Astrocyte of the cerebellum (primary cell): ENCODE data around the gene BIN1.

ENCODE experiments used
- DNase-seq: peaks from one replicate; pipeline ENCODE4 v3.0.0-alpha.2; 2011; ENCODE audit warnings: low read depth
- H3K4me3 ChIP-seq: 2 replicates; pipeline ENCODE4 v1.5.1; 2011; ENCODE audit warnings: mild to moderate bottlenecking, low read depth, low read length, moderate library complexity
- in situ Hi-C: cut with HindIII; loops from 2 replicates; pipeline ENCODE4 v1.10.0; 2017; ENCODE audit warnings: low sequenced_read_pairs
- TF ChIP-seq, protein P1 (sequence below): IDR thresholded peaks from 2 replicates; pipeline ENCODE4 v1.5.1; 2012; ENCODE audit warnings: low read length, low read depth, moderate library complexity, mild to moderate bottlenecking; ENCODE audit errors: missing control alignments

The BIN1 gene, protein sequence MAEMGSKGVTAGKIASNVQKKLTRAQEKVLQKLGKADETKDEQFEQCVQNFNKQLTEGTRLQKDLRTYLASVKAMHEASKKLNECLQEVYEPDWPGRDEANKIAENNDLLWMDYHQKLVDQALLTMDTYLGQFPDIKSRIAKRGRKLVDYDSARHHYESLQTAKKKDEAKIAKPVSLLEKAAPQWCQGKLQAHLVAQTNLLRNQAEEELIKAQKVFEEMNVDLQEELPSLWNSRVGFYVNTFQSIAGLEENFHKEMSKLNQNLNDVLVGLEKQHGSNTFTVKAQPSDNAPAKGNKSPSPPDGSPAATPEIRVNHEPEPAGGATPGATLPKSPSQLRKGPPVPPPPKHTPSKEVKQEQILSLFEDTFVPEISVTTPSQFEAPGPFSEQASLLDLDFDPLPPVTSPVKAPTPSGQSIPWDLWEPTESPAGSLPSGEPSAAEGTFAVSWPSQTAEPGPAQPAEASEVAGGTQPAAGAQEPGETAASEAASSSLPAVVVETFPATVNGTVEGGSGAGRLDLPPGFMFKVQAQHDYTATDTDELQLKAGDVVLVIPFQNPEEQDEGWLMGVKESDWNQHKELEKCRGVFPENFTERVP

DNA sequence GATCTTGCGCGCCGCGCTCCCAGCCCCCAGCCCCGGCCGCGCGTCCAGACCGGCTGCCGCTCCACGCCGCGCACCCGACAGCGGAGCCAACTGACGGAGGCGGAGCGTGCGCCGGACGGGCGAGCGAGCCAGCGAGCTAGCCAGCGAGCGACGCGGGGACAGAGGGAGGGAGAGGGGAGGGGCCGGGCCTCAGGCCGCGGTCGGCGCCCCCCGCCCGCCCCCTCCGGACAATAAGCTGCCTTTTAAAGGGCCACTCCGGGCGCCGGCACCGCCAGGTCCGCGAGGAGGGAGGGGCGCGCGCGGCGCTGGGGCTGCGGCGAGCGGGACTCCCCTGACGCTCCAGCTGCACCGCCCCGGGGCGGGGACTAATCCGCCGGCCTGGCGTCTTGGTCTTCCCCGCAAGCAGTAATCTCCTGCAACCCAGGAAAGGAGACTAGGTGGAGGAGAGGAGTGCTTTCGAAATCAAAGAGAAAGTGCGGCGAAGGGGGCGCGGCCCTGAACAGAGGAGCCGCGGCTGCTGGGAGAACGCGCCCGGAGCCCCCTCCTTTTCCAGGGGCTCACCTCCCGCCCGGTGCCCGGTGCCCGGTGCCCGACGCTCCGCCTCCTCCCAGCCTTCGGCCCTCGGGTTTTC lies at the start of gene BIN1:
BIN1 (minus strand) TSS at position 164 of the 631 bp plus-strand sequence. CDS start 211 bp downstream, outside the sequence.
- H3K4me3 ChIP-seq, result peak within 1 kb of the TSS; percentile 82
- peak; percentile 70 for DNase-seq
- in situ Hi-C loops, result no loop called here
- TF ChIP-seq, protein P1, sequence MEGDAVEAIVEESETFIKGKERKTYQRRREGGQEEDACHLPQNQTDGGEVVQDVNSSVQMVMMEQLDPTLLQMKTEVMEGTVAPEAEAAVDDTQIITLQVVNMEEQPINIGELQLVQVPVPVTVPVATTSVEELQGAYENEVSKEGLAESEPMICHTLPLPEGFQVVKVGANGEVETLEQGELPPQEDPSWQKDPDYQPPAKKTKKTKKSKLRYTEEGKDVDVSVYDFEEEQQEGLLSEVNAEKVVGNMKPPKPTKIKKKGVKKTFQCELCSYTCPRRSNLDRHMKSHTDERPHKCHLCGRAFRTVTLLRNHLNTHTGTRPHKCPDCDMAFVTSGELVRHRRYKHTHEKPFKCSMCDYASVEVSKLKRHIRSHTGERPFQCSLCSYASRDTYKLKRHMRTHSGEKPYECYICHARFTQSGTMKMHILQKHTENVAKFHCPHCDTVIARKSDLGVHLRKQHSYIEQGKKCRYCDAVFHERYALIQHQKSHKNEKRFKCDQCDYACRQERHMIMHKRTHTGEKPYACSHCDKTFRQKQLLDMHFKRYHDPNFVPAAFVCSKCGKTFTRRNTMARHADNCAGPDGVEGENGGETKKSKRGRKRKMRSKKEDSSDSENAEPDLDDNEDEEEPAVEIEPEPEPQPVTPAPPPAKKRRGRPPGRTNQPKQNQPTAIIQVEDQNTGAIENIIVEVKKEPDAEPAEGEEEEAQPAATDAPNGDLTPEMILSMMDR, result no peak

DNA sequence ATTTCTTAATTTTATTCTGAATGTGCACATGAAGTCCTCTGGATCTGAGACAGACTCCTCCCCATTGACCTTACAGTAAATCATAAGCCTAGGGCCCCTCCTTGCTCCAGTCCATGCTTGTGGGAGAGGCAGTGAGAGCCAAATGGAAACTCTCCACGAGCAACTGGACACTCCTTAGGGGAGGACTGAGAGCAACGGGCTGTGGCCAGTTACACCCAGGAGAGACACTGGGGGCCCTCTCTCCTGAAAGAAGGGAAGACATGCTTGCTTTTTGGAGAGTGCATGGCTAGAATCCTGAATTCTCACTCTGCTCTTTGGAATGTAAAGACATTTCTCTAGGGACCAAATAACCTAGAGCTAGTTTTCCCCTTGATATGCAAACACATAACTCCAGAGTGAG lies 49.0 kb upstream of the BIN1 start:
- TF ChIP-seq, protein P1, result no peak
- DNase-seq, result no peak
- no peak overlapping the region for H3K4me3 ChIP-seq
- in situ Hi-C loops, result no loop called here

DNA sequence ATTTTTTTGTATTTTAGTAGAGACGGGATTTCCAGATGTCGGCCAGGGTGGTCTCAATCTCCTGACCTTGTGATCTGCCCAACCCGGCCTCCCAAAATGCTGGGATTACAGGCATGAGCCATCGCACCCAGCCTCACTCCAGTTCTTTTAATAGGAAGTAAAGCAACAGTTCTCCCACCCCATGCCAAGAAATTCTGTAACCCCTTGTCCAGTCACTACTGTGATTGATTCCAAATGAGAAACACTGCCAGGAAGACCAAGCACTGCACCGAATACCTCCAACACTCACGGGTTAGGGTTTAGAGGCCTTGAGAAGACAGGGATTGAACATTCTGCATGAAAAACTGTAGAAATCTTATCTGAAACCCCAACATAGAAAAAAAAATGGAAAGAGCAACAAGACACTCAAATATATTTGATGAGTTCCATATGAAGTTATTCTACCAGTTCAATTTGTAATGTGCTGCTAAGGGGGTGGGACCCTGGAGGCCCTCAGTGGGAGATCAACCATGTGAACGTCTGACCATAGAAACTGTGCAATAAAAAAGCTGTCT lies 48.2 kb upstream of the BIN1 start:
- in situ Hi-C loops, result no loop called here
- TF ChIP-seq, protein P1, result no peak
- peak; percentile 63 for DNase-seq

DNA sequence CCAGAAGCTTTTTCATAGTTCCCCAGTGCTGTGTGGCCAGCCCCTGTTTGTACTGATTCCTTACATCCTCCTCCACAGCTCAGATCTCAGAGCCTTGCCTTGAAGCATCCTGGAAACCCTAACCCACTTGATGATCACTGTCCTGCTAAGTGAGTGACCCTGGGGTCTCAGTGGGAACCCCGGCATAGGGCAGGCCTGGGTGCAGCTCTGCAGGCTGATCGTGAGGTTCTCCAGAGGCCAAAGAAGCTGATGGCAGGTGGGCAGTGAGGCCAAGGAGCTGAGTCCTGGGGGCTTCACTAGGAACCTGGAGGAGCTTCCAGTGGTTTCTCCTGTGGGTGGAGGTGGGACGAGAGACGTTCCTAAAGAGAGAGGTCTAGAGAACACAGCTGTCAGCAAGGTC lies 47.4 kb upstream of the BIN1 start:
- DNase-seq, result no peak
- TF ChIP-seq, protein P1, result no peak
- in situ Hi-C loops, result loop anchor here (5.0 kb wide), 1 partner anchor 57 kb away; no protein-coding TSS in a partner anchor
- no peak overlapping the region for H3K4me3 ChIP-seq

More for the DNA sequence above, 48.2 kb upstream of the BIN1 start:
- no peak overlapping the region for H3K4me3 ChIP-seq

DNA sequence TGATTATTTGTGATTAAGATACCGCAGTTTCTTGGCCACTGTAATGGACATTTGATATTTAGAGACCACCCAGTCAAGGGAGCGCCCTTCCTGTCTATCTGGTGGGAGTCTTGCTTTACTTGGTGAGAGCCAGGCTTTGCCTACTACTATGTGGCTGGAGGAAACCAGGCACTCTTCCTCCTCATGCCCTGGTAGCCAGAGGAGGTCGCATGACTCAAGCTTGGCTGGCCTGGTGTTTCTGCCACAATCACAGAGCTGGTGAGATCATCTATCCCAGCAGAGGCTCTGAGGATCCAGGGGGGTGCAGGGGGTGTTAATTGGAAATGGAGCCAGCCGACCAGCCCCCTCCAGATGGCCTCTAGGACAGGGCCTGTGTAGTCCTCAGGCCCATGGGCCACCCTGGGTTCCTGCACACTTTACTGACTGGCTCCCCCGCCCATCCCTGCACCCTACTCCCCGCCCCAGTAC lies 46.8 kb upstream of the BIN1 start:
- in situ Hi-C loops, result loop anchor here (5.0 kb wide), 1 partner anchor 56 kb away; no protein-coding TSS in a partner anchor
- DNase-seq, result peak; percentile 63
- H3K4me3 ChIP-seq, result no peak overlapping the region
- TF ChIP-seq, protein P1, result no peak

DNA sequence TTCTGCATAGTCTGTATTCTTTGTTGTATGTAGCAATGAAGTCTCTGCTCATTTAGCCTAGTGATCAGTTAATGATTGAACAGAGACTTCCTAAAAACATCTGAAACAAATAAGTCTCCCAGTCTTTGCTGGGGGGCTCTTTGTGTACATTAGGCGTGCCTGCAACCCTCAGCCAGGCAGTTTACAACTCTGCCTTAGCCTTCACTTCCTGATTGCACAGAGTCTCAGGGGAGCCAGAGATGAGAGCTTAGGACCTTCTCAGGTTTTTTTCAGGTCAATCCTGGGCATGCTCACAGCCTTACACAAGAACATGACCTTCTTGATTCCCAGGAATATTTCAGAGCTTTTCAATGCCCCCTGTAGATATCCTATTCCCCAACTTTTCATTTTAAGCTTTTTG lies 44.0 kb upstream of the BIN1 start:
- no peak for DNase-seq
- in situ Hi-C loops, result loop anchor here (5.0 kb wide), 1 partner anchor 54 kb away; no protein-coding TSS in a partner anchor
- no peak overlapping the region for H3K4me3 ChIP-seq
- TF ChIP-seq, protein P1, result no peak
